Measurements from ENCODE around the gene MAPK8IP3.

DNA sequence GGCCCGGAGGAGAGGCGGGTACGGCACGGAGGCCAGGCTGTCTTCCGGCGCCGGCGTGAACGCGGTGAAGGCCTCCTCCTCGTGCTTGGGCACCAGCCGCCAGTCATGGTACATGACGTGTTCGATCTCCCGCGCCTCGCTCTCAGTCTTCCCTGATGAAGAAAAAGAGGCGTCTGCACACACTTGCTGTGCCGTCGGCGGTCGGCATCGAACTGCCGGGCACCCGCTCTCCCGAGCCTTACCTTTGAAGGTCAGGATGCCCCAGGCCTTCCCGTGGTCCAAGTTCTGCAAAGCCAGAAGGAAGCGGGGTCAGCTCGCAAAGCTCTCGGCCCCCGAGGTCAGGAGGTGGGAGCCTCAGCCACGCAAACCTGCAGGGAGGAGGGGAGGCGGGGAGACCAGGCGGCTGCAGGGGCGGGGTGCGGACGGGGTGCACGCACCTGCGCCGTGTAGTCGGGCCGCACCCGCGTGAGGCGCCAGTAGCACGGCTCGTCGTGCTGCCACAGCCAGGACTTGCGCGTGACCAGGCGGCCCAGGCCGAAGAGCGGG is 66.4 kb downstream of the MAPK8IP3 start, which contains the start of gene EME2:
- TF ChIP-seq, protein P1, sequence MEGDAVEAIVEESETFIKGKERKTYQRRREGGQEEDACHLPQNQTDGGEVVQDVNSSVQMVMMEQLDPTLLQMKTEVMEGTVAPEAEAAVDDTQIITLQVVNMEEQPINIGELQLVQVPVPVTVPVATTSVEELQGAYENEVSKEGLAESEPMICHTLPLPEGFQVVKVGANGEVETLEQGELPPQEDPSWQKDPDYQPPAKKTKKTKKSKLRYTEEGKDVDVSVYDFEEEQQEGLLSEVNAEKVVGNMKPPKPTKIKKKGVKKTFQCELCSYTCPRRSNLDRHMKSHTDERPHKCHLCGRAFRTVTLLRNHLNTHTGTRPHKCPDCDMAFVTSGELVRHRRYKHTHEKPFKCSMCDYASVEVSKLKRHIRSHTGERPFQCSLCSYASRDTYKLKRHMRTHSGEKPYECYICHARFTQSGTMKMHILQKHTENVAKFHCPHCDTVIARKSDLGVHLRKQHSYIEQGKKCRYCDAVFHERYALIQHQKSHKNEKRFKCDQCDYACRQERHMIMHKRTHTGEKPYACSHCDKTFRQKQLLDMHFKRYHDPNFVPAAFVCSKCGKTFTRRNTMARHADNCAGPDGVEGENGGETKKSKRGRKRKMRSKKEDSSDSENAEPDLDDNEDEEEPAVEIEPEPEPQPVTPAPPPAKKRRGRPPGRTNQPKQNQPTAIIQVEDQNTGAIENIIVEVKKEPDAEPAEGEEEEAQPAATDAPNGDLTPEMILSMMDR (IDR thresholded peaks at IDR 0.05; ENCODE audit: low read length), result no peak
- TF ChIP-seq EZH2 (optimal IDR thresholded peaks at IDR 0.05; ENCODE audit: low read depth, low read length), result no peak
